Loucy (cell line): ENCODE data around the gene PUS3.

Source experiments
- CTCF ChIP-seq: fragments of 200-600 bp; sonication (generic); conservative IDR thresholded peaks from 2 replicates; pipeline ENCODE4 v1.5.1; 2014; ENCODE audit warnings: mild to moderate bottlenecking, antibody characterized with exemption, low read length
- EZH2phosphoT487 ChIP-seq: fragments of 200-600 bp; IDR thresholded peaks from 2 replicates; pipeline ENCODE4 v1.6.1; 2018; ENCODE audit warnings: antibody characterized with exemption, mild to moderate bottlenecking, moderate library complexity, borderline replicate concordance

GRCh38 chr11:125892071-125892470 lies 10.9 kb downstream of the PUS3 start:
- no peak for TF ChIP-seq CTCF
- TF ChIP-seq EZH2phosphoT487 = no peak
